ENCODE measurements around the gene PTPRZ1.

- no peak for TF ChIP-seq GATA3 (IDR thresholded peaks at IDR 0.05; ENCODE audit: low read depth, low read length)
- no peak for TF ChIP-seq GATA2 (IDR thresholded peaks at IDR 0.05; ENCODE audit: low read depth, low read length)
Observed at GRCh38 chr7:121853307-121853706, 19.7 kb upstream of the PTPRZ1 start.
